Endothelial cell of umbilical vein (primary cell): ENCODE results near the gene NHS. TPM values are rescaled to one million over a fixed set of nuclear protein-coding genes. Genes with fewer than 3 reads are reported as not detected.
A peak's percentile ranks its signal among the peaks of the same experiment; 100 is the strongest.

Source experiments
- BruUV-seq: library from RNA; stranded (reverse); fragments of 400-500 nt; replicated peaks from 2 replicates; lab custom pipeline; 2021; lab: Mats Ljungman, UMichigan
- CTCF ChIA-PET: fragments of 300-600, 350-600 bp; sonication (Branson Sonifier 250); formaldehyde crosslinking; loops from one replicate; lab custom pipeline; 2021; ENCODE audit warnings: antibody characterized with exemption, inconsistent platforms; lab: Charles Lee
- POLR2A ChIA-PET: fragments of 300-600, 350-600 bp; sonication (Branson Sonifier 250); formaldehyde crosslinking; loops from one replicate; lab custom pipeline; 2021; ENCODE audit warnings: antibody characterized with exemption, inconsistent platforms; lab: Charles Lee
- DNase-seq: peaks from one replicate; pipeline ENCODE4 v3.0.0-alpha.2; 2011; ENCODE audit warnings: low read depth, low spot score
- FAIRE-seq: peaks from 2 replicates; lab custom pipeline; 2011; peaks lifted over from hg19 to GRCh38; lab: Jason Lieb, UNC
- H2AFZ ChIP-seq: 2 replicates; pipeline ENCODE4 v1.6.0; 2012; ENCODE audit warnings: low read depth, low read length, control low read depth, inconsistent platforms
- H3K27ac ChIP-seq: 2 replicates; pipeline ENCODE4 v1.5.1; 2011; ENCODE audit warnings: low read depth, mild to moderate bottlenecking, control low read depth, low read length, moderate library complexity; ENCODE audit not compliant: insufficient read depth
- H3K27me3 ChIP-seq, 2 experiments: 2 replicates each; pipeline versions ENCODE4 v1.6.0 to v1.6.1; 2011; ENCODE audit warnings: low read length in 2 of 2, mixed read lengths in 1 of 2; ENCODE audit not compliant: control insufficient read depth in 2 of 2, insufficient read depth in 2 of 2
- H3K36me3 ChIP-seq, 2 experiments: 2 replicates in 1 of 2; 3 replicates in 1 of 2; pipeline ENCODE4 v1.5.1; 2011; ENCODE audit warnings: low read length in 2 of 2, mild to moderate bottlenecking in 1 of 2, moderate library complexity in 1 of 2; ENCODE audit not compliant: control insufficient read depth in 2 of 2, insufficient read depth in 2 of 2; ENCODE audit errors: extremely low read depth in 1 of 2
- H3K4me1 ChIP-seq: 3 replicates; pipeline ENCODE4 v1.5.1; 2011; ENCODE audit warnings: mild to moderate bottlenecking, low read length; ENCODE audit not compliant: control insufficient read depth, insufficient read depth; ENCODE audit errors: extremely low read depth
- H3K4me2 ChIP-seq: 2 replicates; pipeline ENCODE4 v1.6.1; 2011; ENCODE audit warnings: low read length, control low read depth, mixed read lengths; ENCODE audit not compliant: insufficient read depth
- H3K4me3 ChIP-seq, 3 experiments: fragments of 200-600 bp in 1 of 3; sonication (generic), shearing (Covaris generic) in 1 of 3; replicated peaks in 1 of 3; 2 replicates each; pipeline ENCODE4 v1.5.1; 2011 to 2016; ENCODE audit warnings: control low read depth in 3 of 3, low read length in 3 of 3, mild to moderate bottlenecking in 2 of 3, inconsistent platforms in 1 of 3, low read depth in 1 of 3, moderate library complexity in 1 of 3; ENCODE audit not compliant: insufficient read depth in 1 of 3
- H3K79me2 ChIP-seq: 2 replicates; pipeline ENCODE4 v1.6.0; 2012; ENCODE audit warnings: low read length, inconsistent platforms; ENCODE audit not compliant: control insufficient read depth, insufficient read depth
- H3K9ac ChIP-seq: replicated peaks from 2 replicates; pipeline ENCODE3; 2011; ENCODE audit warnings: low read length, control low read depth; ENCODE audit not compliant: insufficient read depth; ENCODE audit errors: extremely low read depth
- H3K9me1 ChIP-seq: replicated peaks from 3 replicates; pipeline ENCODE4 v1.6.0; 2011; ENCODE audit warnings: mild to moderate bottlenecking, low read length; ENCODE audit not compliant: control insufficient read depth, insufficient read depth; ENCODE audit errors: extremely low read depth
- H3K9me3 ChIP-seq: replicated peaks from 2 replicates; pipeline ENCODE4 v1.5.1; 2012; ENCODE audit warnings: low read length, inconsistent platforms; ENCODE audit not compliant: control insufficient read depth, insufficient read depth
- H4K20me1 ChIP-seq: replicated peaks from 2 replicates; pipeline ENCODE3; 2011; ENCODE audit warnings: mild to moderate bottlenecking, low read length; ENCODE audit not compliant: control insufficient read depth, insufficient read depth; ENCODE audit errors: extremely low read depth
- CTCF ChIP-seq, 2 donors: IDR thresholded peaks; 1 replicate in 1 of 2; 2 replicates in 1 of 2; pipeline ENCODE4 v1.5.1; 2011; ENCODE audit warnings: low read length in 2 of 2, mild to moderate bottlenecking in 2 of 2, moderate library complexity in 2 of 2, control low read depth in 1 of 2, inconsistent platforms in 1 of 2, low read depth in 1 of 2; ENCODE audit not compliant: insufficient read depth in 1 of 2; ENCODE audit errors: extremely low read depth in 1 of 2
- FOS ChIP-seq: IDR thresholded peaks from 2 replicates; pipeline ENCODE4 v1.6.1; 2011; ENCODE audit warnings: mild to moderate bottlenecking, low read length, moderate library complexity, borderline replicate concordance; ENCODE audit not compliant: insufficient read depth
- MAX ChIP-seq: IDR thresholded peaks from 2 replicates; pipeline ENCODE4 v1.6.1; 2011; ENCODE audit not compliant: insufficient read depth, insufficient read length
- MYC ChIP-seq: IDR thresholded peaks from one replicate; pipeline ENCODE4 v1.6.1; 2011; ENCODE audit warnings: mild to moderate bottlenecking, low read depth, low read length
- dilution Hi-C: fragments of 300-500 bp; cut with MboI; formaldehyde crosslinking; loops from one replicate; pipeline ENCODE4 v1.15.0; 2019; ENCODE audit warnings: low sequenced_read_pairs; ENCODE audit not compliant: extremely low pct_ligation_motif_present
- intact Hi-C: fragments of 100-400 bp; cut with micrococcal nuclease; formaldehyde crosslinking; loops from one replicate; pipeline ENCODE4 v1.10.0; 2022
- polyA plus RNA-seq, 4 experiments: library from polyadenylated mRNA; depleted of rRNA in 3 of 4; stranded (reverse) in 3 of 4; unstranded in 1 of 4; fragments of >200 nt; gene quantifications; 2 replicates each; pipeline versions ENCODE4 v1.2.1 to v1.2.3, GENCODE V29; 2011 to 2012; ENCODE audit warnings: missing spikeins in 1 of 4
- total RNA-seq: library from RNA; stranded (reverse); gene quantifications from 2 replicates; pipeline ENCODE4 v1.2.3, GENCODE V29; 2021

The NHS gene
- total and polyA plus RNA-seq, 2 donors (not counting 3 experiments of a cell fraction or from before 2014, with no cell fraction given): 0.07 to 0.46 TPM

- Histone ChIP-seq H3K9ac (no peak overlapping the region), H3K9me1 (no peaks in the 10 kb centered on the region), H3K4me2 (no peak overlapping the region), H3K79me2 (no peaks in the 10 kb centered on the region), H3K4me3 (no peak overlapping the region), H3K27ac (no peak overlapping the region), H3K9me3 (no peaks in the 10 kb centered on the region), H4K20me1 (no peaks in the 10 kb centered on the region), H3K4me1 (peaks cover 2% of the 10 kb centered on the region), H3K27me3 (no peaks in the 10 kb centered on the region), H2AFZ (no peak overlapping the region), H3K36me3 (no peaks in the 10 kb centered on the region)
- DNase-seq (no peak), FAIRE-seq (peak; percentile 12)
- dilution Hi-C loops: no loop called here
- CTCF ChIA-PET: interaction anchor here (0.6 to 2.4 kb wide), 2 partner anchors 450 to 452 kb away, joined by 3 to 5 read pairs; no protein-coding TSS in a partner anchor
- no peak for TF ChIP-seq CTCF (IDR thresholded peaks at IDR 0.05; ENCODE audit: extremely low read depth in 1 of 2, insufficient read depth in 1 of 2, low read depth in 1 of 2, low read length in 2 of 2)
- no peak for TF ChIP-seq FOS
- TF ChIP-seq MYC: no peak
- TF ChIP-seq MAX: no peak
- intact Hi-C loops: loop anchor here (10.0 kb wide), 1 partner anchor 568 kb away; no protein-coding TSS in a partner anchor
- BruUV-seq: no TSS peak
- POLR2A ChIA-PET: no interaction called here
Measured at GRCh38 chrX:17692709-17693346, 317.8 kb downstream of the NHS start.
